Activated T-helper 9 cell treated with anti-CD3 and anti-CD28 coated beads, Interleukin-2, amount 50 U/mL, for 16 hours (primary cell): ENCODE results near the gene COA1.
"Not testable (repeated sequence)": the region's sequence is repeated elsewhere in the genome, so short reads cannot be mapped to it uniquely, and the experiment has no call there.

Source experiments
- DNase-seq: peaks from one replicate; pipeline ENCODE4 v3.0.0-alpha.2; 2020; ENCODE audit warnings: low read depth

Gene COA1

GRCh38 chr7:43726466-43726865 is 2.9 kb downstream of the COA1 start:
- DNase-seq: no peak

DNA sequence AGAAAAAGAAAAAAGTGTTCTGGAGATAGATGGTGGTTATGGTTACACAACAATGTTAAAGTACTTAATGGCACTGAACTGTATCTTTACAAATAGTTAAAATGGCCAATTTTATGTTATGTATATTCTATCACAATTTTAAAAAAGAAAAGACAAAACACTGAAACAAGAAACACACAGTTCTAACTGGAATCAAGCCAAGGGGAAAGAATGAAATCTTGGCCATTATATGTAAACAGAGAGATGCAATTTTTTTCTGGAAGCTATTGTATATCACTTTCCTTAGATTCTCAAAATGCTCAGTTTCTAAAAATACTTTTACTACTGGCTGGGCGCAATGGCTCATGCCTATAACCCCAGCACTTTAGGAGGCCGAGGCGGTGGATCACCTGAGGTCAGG is 4.1 kb downstream of the COA1 start:
- no peak for DNase-seq

- no peak for DNase-seq
Observed at GRCh38 chr7:43723007-43723341, 6.3 kb downstream of the COA1 start.

DNA sequence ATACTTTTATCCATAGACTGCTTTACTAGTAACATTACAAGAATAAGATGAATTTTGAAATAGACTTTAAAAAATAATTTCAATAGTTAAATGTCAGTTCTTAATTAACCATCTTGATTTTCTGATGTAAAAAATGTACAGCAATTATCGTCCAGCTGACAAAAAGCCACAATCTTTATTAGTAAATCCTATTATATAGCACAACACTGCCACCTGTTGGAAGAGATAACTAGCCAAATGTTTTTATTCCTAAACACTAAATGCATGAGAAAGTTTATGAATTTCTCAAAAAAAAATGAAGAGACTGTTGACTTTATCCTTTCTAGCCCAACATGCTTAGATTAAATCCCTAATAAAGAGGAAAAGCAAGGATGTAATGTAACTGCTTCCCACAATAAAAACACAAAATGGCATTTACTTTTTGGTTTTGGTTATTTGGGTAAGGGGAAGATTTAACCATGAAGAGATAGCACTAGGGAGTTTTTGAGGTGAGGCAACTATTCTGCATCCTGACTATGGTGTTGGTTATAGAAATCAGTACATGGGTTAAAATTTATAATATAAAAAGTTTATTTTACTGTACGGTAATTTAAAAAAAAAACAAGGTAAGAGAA is 8.0 kb downstream of the COA1 start:
- DNase-seq: no peak

DNA sequence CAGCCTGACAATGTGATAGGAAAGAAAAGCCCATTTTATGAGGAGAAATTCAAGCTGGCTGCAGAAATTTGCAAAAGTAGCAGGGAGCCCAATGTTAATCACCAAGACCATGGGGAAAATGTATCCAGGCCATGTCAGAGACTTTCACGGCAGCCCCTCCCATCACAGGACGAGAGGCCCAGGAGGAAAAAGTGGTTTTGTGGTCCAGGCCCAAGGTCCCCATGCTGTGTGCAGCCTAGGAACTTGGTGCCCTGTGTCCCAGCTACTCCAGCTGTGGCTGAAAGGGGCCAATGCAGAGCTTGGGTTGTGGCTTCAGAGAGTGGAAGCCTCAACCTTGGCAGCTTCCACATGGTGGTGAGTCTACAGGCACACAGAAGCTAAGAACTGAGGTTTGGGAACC is 12.7 kb downstream of the COA1 start:
- DNase-seq: no peak

DNA sequence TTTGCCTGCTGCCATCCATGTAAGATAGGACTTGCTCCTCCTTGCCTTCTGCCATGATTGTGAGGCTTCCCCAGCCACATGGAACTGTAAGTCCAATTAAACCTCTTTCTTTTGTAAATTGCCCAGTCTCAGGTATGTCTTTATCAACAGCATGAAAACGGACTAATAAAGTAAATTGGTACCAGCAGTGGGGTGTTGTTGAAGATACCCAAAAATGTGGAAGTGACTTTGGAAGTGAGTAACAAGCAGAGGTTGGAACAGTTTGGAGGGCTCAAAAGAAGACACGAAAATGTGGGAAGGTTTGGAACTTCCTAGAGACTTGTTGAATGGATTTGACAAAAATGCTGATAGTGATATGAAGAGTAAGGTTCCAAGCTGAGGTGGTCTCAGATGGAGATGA is 13.4 kb downstream of the COA1 start:
- not testable (repeated sequence) for DNase-seq

DNA sequence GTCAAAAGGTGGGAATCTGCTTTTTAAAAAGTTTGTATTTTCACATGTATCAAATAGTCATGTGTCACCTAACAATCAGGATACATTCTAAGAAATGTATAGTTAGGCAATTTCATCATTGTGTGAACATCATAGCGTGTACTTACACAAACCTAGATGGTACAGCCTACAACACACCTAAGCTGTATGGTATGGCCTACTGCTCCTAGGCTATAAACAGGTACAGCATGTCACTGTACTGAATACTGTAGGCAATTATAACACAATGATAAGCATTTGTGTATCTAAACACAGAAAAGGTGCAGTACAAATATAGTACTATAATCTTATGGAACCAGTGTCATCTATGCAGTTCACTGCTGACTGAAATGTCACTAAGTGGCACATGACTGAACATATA is 17.8 kb downstream of the COA1 start:
- no peak for DNase-seq

- DNase-seq: not testable (repeated sequence)
Observed at GRCh38 chr7:43708055-43708454, 21.3 kb downstream of the COA1 start.

GRCh38 chr7:43703573-43703972 is 25.8 kb downstream of the COA1 start:
- no peak for DNase-seq

- no peak for DNase-seq
Observed at GRCh38 chr7:43702974-43703373, 26.3 kb downstream of the COA1 start.

DNA sequence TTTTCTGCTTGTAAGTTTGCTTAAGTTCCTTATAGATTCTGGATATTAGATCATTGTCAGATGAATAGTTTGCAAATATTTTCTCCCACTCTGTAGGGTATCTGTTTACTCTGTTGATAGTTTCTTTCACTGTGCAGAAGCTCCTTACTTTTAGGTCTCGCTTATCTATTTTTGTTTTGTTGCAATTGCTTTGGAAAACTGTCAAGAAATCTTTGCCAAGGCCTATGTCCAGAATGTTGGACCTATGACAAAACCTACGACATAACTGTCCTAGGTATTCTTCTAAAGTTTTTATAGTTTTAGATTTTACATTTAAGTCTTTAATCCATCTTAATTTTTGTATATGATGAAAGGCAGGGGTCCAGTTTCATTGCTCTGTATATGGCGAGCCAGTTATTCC is 27.4 kb downstream of the COA1 start:
- DNase-seq: no peak

DNA sequence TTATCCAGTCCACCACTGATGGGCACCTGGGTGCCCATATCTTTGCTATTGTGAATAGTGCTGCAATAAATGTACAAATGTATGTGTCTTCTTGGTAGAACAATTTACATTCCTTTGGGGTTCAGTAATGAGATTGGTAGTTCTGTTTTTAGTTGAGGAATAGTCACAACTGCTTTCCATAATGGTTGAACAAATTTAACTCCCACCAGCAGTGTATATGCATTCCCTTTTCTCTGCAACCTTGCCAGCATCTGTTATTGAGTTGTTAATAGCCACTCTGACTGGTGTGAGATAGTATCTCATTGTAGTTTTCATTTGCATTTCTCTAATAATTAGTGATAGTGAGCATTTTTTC is 27.8 kb downstream of the COA1 start:
- no peak for DNase-seq

DNA sequence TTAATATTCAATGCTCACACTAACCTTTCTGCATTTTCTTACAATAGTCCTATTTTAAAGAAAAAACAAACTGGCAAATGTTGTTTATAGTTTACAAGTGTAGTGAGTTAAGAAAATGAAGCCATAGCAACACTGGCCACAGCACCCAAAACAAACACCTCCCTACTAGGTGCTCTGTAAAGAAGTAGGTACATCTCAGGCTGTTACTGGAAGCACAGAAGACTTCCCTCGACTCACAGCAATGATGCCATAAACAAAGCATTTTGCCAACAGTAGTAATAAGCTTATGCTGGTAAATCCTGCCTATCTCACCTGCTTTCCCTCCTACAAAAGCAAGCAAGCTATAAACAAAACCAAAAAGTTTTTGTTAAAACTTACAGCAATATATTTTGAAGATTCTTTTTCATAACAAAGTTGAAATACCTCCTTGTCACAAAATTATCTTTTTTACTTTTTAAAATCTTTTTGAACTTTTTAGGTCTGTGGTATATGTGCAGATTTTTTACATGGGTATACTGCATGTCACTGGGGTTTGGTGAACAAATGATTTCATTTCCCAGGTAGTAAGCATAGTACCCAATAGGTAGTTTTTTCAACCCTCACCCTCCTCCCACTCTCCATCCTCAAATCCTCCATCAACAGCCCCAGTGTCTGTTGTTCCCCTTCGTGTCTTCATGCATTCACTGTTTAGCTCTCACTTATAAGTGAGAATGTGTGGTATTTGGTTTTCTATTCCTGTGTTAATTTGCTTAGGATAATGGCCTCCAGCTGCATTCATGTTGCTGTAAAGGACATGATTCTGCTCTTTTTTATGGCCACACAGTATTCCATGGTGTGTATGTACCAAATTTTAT is 28.4 kb downstream of the COA1 start:
- DNase-seq: no peak

- no peak for DNase-seq
Observed at GRCh38 chr7:43700059-43700501, 29.2 kb downstream of the COA1 start.

DNA sequence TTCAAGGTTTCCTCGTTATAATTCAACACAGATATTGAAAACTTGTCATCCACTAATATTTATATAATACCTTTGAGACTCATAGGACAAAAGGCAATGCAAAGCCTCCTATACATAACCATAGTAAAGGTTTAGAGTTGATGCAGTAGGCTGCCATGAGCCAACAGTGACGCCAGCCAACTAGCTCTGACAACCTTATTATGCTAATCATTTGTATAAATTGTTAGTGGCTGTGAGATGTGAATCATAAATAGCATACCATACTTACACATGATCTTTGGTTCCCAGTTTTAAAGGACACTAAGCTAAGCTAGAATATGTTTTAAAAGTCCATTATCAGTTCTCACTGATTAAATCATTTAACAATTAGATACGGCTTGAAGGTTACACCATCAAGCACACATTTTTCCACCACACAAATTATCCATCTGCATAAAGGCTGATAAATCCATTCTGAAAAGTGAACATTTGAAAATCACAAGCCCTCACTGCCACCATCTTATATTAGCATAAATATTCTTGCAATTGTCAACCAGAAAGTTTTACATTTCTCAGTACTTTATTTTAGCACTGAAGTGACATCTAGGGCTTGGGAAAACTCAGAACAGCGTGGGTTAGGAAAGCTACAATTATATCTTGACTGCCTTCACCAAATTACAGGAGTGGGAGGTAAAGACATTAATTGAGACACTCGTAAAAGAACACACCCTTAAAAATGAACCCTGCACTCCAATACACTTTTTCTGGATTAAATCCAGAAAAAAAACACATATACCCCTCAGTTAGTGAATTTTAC is 30.7 kb downstream of the COA1 start:
- no peak for DNase-seq

GRCh38 chr7:43697690-43698089 is 31.6 kb downstream of the COA1 start:
- no peak for DNase-seq

- DNase-seq: no peak
Observed at GRCh38 chr7:43695365-43695764, 34.0 kb downstream of the COA1 start.

DNA sequence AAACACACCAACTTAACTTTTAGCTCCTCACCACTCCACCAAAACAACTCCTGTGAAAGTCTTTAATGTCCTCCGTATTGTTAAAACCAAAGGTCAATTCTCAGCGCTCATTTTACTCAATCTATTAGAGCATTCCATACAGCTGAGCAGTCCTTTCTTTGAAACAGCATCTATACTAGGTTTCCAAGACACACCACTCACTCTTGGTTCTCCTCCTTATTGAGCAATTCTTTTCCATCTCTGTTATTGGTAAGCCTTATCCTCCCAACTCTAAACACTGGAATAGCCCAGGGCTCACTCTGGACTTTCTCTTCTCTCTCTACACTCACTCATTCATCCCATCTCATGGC is 34.9 kb downstream of the COA1 start:
- no peak for DNase-seq

DNA sequence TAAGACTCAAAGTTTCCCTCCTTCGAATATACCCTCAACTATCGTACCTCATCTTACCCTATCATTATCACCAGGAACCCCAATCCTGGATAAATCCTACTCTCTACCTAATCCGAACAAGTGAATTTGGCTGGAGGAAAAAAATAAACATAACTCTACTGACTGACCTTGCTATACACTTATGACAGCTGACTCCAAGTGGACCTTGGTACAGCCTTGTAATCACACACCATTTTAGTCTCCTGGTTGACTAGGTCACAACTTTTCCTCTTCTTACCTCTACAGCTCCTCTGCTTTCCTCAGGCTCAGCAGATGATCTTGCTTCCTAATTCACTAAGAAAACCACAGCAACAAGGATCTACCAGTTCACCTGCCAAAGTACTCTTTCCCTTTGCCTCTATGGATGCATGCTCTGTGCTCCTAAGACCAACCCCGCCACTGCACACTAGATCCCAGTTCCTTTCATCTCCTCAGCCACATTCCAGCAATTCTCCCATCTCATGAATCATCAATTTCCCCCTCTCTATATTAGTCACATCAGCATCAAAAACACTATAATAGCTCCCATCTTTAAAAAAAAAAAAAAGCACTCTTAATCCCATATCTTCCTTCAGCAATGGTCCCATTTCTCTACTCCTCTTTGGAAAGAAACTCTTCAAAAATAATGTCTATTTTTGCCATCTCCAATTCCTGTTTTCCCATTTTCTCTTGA is 35.5 kb downstream of the COA1 start:
- no peak for DNase-seq

DNA sequence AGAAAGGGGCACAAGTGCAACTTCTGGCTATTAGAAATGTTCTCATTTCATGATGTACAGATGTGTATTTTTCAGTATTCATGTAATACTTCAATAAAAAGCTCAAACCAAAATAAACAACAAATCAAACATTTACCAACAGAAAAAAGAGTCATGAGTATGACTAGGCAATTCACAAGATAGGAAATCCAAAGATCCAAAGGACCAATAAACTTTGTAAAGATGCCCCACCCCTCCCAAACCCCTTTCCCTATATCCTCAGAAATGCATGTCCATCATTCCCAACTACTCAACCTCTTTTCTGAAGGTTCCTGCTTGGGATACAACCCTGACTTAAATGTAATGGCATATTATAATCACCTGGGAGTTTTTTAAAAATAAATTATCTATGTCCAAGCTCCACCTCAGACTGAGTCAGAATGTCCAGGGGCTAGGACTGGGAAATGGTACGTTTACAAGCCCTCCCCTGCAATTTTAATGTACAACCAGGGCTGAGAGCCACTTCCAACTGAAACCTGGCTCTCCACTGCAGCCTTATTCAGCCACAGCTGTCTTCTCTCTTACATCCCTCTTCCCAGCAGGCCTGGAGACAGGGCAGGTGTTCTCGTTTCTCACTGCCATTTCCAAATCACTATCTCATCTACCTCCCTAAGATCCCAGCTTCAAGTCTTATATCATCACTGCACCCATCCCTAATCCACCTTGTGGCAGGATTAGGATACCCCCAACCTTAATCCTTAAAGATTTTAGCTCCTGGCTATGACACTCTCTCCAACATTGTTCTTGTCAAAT is 36.5 kb downstream of the COA1 start:
- no peak for DNase-seq

GRCh38 chr7:43691611-43692010 is 37.7 kb downstream of the COA1 start:
- DNase-seq: no peak

DNA sequence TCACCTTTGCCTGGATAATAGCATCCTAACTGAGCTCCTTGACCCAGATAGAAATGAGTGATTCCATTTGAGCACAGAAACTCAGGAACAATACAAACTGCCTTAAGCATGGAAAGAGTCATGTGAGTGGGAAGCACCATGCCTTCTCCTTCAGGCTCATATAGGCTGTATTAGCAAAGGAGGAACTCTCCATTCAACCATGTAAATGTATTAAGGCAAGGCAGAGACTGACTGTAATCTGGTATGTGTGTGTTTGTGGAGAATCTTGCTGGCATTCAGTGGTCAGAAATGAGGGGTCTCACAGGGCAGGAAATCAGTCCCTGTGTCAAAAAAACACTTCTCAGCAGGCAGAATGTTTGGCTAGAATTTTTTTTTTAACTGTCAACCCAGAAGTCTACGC is 40.2 kb downstream of the COA1 start:
- DNase-seq: no peak
